HL-60/S4 treated with phorbol 12-myristate 13-acetate at 8.2 ng/mL for 4 days and 3 days (cell line): ENCODE measurements around the gene BMAL1.

Experiments
- in situ Hi-C: fragments of 300-500 bp; cut with MboI; formaldehyde crosslinking; loops from 2 replicates; pipeline ENCODE4 v1.15.0; 2022; ENCODE audit warnings: low sequenced_read_pairs

BMAL1 gene

GRCh38 chr11:13260963-13261588, 16.5 kb upstream of the BMAL1 start:
- in situ Hi-C loops = no loop called here

- in situ Hi-C loops = no loop called here
Measured at GRCh38 chr11:13261591-13262061, 16.0 kb upstream of the BMAL1 start.

- in situ Hi-C loops = no loop called here
Measured at GRCh38 chr11:13262096-13262495, 15.5 kb upstream of the BMAL1 start.

- in situ Hi-C loops = no loop called here
Measured at GRCh38 chr11:13268791-13269190, 8.8 kb upstream of the BMAL1 start.

DNA sequence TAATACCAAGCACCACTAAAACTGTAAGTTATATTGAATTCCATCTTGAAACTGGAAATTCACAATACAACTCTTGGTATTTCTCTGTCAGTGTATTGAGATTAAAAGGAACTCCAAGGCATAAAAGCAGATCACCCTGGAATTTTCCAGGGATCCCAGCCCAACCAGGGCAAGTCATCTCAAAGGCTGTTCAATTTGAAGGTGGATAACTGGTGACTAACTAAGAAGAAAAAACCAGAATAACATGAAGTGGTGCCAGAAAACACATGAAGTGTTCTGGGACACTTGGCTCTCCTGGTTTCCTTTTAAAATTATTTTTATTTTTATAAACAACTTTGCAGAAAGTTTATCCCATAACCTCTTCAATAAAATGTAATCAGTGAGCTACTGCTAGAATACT, 7.8 kb upstream of the BMAL1 start:
- in situ Hi-C loops = no loop called here

GRCh38 chr11:13271060-13271693, 6.4 kb upstream of the BMAL1 start:
- in situ Hi-C loops = no loop called here

- in situ Hi-C loops = no loop called here
Measured at GRCh38 chr11:13276454-13276831, 1.1 kb upstream of the BMAL1 start.

GRCh38 chr11:13276832-13277767, 490 bp upstream of the BMAL1 start:
- in situ Hi-C loops = no loop called here

DNA sequence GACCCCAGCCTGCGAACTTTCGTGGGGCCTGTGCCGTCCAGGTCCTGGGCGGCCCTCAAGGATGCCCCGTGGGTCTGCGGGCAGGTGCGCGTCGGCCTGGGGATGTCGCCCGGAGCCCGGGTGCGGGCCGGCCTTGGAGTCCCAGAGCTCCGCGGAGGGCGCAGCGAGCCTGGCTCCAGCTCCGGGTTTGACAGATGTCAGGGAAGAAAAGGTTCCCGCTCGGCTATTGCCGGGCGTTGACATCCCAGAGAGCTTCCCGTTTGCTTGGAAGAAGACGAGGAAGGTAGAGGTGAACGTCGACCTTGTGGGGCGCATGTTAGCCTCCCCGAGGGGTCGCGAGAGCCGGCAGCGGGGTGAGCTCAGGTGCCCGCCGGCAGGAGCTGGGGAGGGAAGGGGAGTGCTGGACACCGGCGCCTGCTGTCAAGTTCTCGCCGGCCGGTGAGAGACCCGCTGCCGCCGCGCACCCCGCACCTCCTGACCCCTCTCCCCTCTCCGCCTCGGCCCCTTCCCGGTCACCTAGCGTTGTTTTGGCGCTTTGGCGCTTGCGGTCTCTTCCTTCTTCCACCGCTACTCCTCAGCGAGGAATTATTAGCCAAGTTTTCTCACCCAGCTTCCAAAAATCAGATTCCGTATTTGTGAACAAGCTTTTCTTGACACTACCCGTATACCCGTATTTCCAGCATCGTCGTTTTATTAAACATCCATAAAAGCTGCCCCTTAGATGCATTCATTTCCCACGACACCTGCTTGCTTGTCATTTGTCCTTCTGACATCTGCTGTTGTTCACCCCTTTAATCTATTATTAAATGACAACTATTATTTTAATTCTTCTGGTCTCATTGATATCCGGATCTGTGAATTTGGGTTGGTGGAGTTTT, 1.3 kb downstream of the BMAL1 start:
- in situ Hi-C loops = no loop called here

- in situ Hi-C loops = no loop called here
Measured at GRCh38 chr11:13279487-13279834, 1.9 kb downstream of the BMAL1 start.

DNA sequence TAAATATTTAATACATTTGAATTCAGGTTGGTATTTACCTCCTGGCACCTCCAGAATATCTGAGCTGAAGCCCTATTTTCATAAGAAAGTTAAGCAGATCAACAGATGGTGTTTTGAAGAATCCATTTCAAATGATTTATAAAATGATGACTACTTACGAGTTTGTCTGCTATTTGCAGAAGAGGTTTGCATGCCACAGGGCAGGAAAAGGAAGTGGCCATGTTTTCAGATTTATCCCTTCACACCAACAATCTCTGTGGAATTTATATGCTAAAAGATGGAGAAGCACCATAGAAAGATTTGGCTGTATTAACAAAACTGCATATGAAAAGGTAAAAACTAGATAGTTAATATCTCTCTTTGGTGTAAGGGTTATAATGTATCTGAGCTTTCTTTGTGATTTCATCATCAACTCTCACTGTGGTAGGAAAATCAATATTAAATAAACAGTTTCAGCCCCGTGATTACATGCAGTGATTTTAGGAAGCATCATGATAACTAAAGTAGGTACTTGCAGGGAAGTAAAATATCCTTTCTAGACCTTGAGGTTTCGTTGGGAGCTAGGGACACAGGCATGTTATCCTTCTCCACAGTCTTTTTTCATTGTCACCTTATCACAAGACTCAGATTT, 2.6 kb downstream of the BMAL1 start:
- in situ Hi-C loops = no loop called here

DNA sequence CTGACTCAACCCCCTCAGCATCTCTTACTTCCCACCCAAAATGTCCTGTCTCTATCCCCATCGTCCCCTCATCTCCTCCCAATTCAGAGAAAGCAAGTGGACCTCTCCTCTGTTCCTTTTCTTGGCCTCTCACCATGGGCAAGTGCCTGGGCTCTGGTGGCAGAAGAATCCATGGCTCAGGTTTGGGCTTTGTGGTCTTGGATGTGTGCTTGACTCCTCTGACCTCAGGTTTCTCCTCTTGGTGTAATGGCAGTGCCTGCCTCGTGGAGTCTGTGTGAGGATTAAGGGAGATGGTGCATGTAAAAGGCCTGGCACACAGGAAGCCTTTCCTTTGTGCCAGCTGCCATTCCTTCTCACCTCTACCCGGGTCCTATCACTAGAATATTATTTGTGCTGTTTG, 3.2 kb downstream of the BMAL1 start:
- in situ Hi-C loops = no loop called here

GRCh38 chr11:13283636-13284035, 6.0 kb downstream of the BMAL1 start:
- in situ Hi-C loops = no loop called here

- in situ Hi-C loops = no loop called here
Measured at GRCh38 chr11:13284776-13285588, 7.4 kb downstream of the BMAL1 start.

GRCh38 chr11:13286279-13286821, 8.8 kb downstream of the BMAL1 start:
- in situ Hi-C loops = no loop called here

- in situ Hi-C loops = no loop called here
Measured at GRCh38 chr11:13287036-13287435, 9.4 kb downstream of the BMAL1 start.

GRCh38 chr11:13287681-13288080, 10.1 kb downstream of the BMAL1 start:
- in situ Hi-C loops = no loop called here

GRCh38 chr11:13288375-13289029, 10.9 kb downstream of the BMAL1 start:
- in situ Hi-C loops = no loop called here

DNA sequence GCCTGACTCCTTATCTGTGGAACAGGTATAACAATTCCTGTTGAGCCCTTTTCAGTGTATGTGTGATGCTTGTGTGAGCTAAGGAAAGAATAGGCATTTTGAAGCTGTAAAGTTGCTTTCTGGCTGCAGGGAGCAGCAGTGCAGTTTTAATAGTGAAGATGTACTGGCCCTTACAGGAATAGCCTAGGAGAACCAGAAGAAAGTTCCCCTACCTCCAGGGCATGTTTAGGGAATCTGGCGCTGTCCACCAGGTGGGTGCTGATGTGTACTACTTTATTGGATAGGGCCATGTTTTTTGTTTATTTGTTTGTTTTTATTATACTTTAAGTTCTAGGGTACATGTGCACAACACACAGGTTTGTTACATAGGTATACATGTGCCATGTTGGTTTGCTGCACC, 11.5 kb downstream of the BMAL1 start:
- in situ Hi-C loops = no loop called here
